Large intestine (tissue), 3 donors: ENCODE data around the gene AAK1. TPM values are rescaled to one million over a fixed set of nuclear protein-coding genes. Genes with fewer than 3 reads are reported as not detected.

Experiments used
- DNase-seq, 2 donors: peaks; one replicate each; pipeline versions ENCODE4 v3.0.0 to v3.0.0-alpha.2; 2013
- H3K27ac ChIP-seq: one replicate; pipeline ENCODE4 v1.5.1; 2013; ENCODE audit warnings: low read length
- H3K27me3 ChIP-seq: 2 replicates; pipeline ENCODE4 v1.6.1; 2013; ENCODE audit warnings: low read length; ENCODE audit not compliant: control insufficient read depth, insufficient read depth
- H3K36me3 ChIP-seq: 2 replicates; pipeline ENCODE4 v1.6.1; 2013; ENCODE audit warnings: low read length; ENCODE audit not compliant: control insufficient read depth, insufficient read depth
- H3K4me1 ChIP-seq: one replicate; pipeline ENCODE4 v1.6.1; 2013; ENCODE audit warnings: low read length; ENCODE audit not compliant: control insufficient read depth, insufficient read depth
- H3K4me3 ChIP-seq: one replicate; pipeline ENCODE4 v1.5.1; 2013; ENCODE audit warnings: low read length
- H3K9me3 ChIP-seq: one replicate; pipeline ENCODE4 v1.6.1; 2013; ENCODE audit warnings: mild to moderate bottlenecking, low read depth, low read length, moderate library complexity; ENCODE audit not compliant: control insufficient read depth
- WGBS: methylation state at CpG from one replicate; pipeline ENCODE4 v1.1.5; 2013; ENCODE audit warnings: low lambda C conversion rate; ENCODE audit not compliant: insufficient coverage; 5-methylcytosine and 5-hydroxymethylcytosine counted together
- polyA plus RNA-seq: library from polyadenylated mRNA; unstranded; fragments of 120-200 nt; gene quantifications from one replicate; pipeline ENCODE4 v1.2.1, GENCODE V29; 2013

Gene AAK1
- polyA plus RNA-seq, 1 donor, result 18.6 TPM

- WGBS, result no CpG with 5 or more reads among the region's 6 CpGs
- Histone ChIP-seq H3K4me3 (no peak overlapping the region), H3K27me3 (no peaks in the 10 kb centered on the region), H3K27ac (peak overlapping the region; percentile 8), H3K36me3 (peaks cover 25% of the 10 kb centered on the region), H3K4me1 (no peaks in the 10 kb centered on the region), H3K9me3 (no peaks in the 10 kb centered on the region)
- no peak for DNase-seq
Observed at GRCh38 chr2:69505710-69506109, 137.8 kb downstream of the AAK1 start.

DNA sequence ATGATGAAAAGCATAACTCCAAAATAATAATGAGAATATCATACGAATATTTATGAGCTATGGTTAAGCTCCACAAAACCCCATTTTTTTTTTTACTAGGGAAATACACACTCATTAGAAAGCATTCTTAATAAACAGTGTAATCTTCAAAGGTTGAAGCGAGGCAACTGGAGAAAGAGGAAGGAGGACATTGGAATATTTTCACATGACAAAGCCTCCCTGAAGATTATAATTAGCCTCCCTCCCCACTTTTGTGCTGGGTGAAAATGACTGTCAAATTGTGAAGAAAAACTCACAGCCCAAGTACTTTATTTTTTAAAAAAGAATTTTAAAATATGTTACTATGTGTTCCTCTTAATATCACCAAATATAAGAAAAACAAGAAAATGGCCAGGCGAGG, 142.2 kb downstream of the AAK1 start:
- Histone ChIP-seq H3K4me1 (no peaks in the 10 kb centered on the region), H3K9me3 (no peaks in the 10 kb centered on the region), H3K36me3 (peaks cover 13% of the 10 kb centered on the region), H3K4me3 (no peak overlapping the region), H3K27me3 (no peaks in the 10 kb centered on the region), H3K27ac (no peak overlapping the region)
- DNase-seq, result no peak
- 87% methylated on average over 3 of the region's 3 CpGs for WGBS

DNA sequence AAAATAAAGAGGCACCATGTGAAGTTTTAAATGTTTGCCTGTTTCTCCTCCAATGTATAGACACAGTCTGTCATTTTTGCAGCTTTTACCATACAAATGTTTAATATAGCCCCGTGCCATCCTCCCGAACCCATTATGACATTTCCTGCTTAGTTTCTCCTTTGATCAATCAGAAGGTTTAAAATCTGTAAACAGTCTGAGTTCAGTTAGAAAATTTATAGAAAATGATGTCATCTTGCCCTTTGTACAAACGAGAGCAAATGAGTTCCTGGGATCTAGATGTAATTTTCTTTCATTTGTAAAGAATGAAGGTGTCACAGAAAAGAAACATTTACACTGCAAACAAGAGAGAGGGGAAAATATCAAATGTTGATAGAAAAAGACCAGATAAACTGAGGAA, 143.6 kb downstream of the AAK1 start:
- H3K27me3 ChIP-seq, result no peaks in the 10 kb centered on the region
- 17% methylated on average over 1 of the region's 3 CpGs for WGBS
- peaks cover 8% of the 10 kb centered on the region for H3K36me3 ChIP-seq
- peak; percentile 23 to 73 for DNase-seq
- H3K9me3 ChIP-seq, result no peaks in the 10 kb centered on the region
- no peaks in the 10 kb centered on the region for H3K4me1 ChIP-seq
- H3K27ac ChIP-seq, result peak overlapping the region; percentile 11
- H3K4me3 ChIP-seq, result no peak overlapping the region

DNA sequence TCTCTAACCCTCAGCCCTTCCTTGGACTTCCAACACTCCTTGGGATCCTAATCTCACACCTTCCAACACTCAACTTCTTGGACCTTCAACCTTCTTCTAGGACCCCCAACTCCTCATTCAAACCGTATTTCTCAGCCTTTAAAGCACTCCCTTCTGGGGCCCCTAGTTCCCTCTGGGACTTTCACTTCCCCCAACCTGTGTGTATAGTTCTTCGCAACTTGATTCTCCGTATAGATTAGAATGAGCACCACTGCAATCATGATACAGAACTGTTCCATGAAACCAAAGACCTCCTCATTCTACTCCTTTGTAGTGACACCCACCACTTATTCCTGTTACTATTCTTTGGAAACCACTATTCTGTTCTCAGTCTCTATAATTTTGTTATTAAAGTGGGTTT, 144.3 kb downstream of the AAK1 start:
- H3K36me3 ChIP-seq, result peaks cover 8% of the 10 kb centered on the region

DNA sequence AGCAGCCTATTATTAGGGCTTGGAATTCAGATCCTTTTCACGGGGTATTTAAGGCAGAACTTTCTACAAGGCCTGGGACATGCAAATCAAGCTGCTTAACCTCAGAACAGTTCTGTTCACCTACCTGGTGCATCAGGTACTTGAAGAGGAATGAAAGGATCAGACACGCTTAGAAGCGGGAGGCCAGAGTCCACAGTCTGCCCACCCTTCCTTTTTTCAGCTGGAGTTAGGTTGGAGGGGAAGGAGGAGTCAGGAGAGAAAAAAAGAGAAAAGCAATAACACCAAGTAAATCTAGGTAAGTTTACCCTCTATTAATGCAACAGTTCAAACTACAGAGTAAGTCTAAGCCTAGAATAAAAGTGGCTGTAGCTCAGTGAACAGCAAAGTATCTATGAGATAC, 147.7 kb downstream of the AAK1 start:
- H3K4me3 ChIP-seq, result no peak overlapping the region
- peaks cover 8% of the 10 kb centered on the region for H3K36me3 ChIP-seq
- no peaks in the 10 kb centered on the region for H3K27me3 ChIP-seq
- no CpG with 5 or more reads among the region's 3 CpGs for WGBS
- peak overlapping the region; percentile 34 for H3K27ac ChIP-seq
- peak; percentile 42 to 76 for DNase-seq
- peaks cover 19% of the 10 kb centered on the region for H3K4me1 ChIP-seq
- H3K9me3 ChIP-seq, result no peaks in the 10 kb centered on the region

More for the DNA sequence above, 144.3 kb downstream of the AAK1 start:
- no peak overlapping the region for H3K4me3 ChIP-seq
- no peak for DNase-seq
- no peak overlapping the region for H3K27ac ChIP-seq
- H3K9me3 ChIP-seq, result no peaks in the 10 kb centered on the region
- peaks cover under 1% of the 10 kb centered on the region for H3K4me1 ChIP-seq
- H3K27me3 ChIP-seq, result no peaks in the 10 kb centered on the region
- WGBS, result 68% methylated on average over 2 of the region's 3 CpGs

GRCh38 chr2:69495008-69495407, 148.5 kb downstream of the AAK1 start:
- DNase-seq, result no peak
- Histone ChIP-seq H3K4me3 (no peak overlapping the region), H3K27ac (no peak overlapping the region), H3K27me3 (no peaks in the 10 kb centered on the region), H3K9me3 (no peaks in the 10 kb centered on the region), H3K4me1 (peaks cover 19% of the 10 kb centered on the region), H3K36me3 (peaks cover 8% of the 10 kb centered on the region)
- WGBS, result no CpG with 5 or more reads among the region's 3 CpGs

GRCh38 chr2:69494126-69494525, 149.4 kb downstream of the AAK1 start:
- peaks cover 19% of the 10 kb centered on the region for H3K4me1 ChIP-seq
- H3K4me3 ChIP-seq, result no peak overlapping the region
- H3K27ac ChIP-seq, result no peak overlapping the region
- no peaks in the 10 kb centered on the region for H3K27me3 ChIP-seq
- peaks cover 8% of the 10 kb centered on the region for H3K36me3 ChIP-seq
- WGBS, result 80% methylated on average over 1 of the region's 3 CpGs
- no peaks in the 10 kb centered on the region for H3K9me3 ChIP-seq
- DNase-seq, result no peak

GRCh38 chr2:69493268-69493667, 150.3 kb downstream of the AAK1 start:
- H3K27me3 ChIP-seq, result no peaks in the 10 kb centered on the region
- H3K4me3 ChIP-seq, result no peak overlapping the region
- no peak for DNase-seq
- peaks cover 8% of the 10 kb centered on the region for H3K36me3 ChIP-seq
- H3K27ac ChIP-seq, result peak overlapping the region; percentile 31
- peaks cover 19% of the 10 kb centered on the region for H3K4me1 ChIP-seq
- WGBS, result no CpG with 5 or more reads among the region's 6 CpGs
- H3K9me3 ChIP-seq, result no peaks in the 10 kb centered on the region

DNA sequence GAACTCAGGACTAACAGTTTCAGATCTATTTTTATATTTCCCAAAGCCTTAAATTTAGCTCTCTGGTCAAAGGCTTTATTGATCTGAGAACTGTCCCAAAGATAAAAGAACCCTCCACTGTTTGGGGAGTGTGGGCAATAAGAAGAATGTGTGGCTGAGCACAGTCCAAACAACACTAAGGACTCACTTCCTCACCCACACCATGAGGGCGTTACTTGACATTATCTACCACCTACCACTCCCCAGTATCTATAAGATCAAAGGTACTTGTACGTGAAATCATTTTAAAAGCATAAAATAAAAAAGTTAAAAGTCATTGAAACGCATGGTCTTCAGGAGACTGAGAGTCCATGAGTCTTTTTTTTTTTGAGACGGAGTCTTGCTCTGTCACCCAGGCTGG, 151.7 kb downstream of the AAK1 start:
- H3K4me3 ChIP-seq, result no peak overlapping the region
- peaks cover 5% of the 10 kb centered on the region for H3K36me3 ChIP-seq
- H3K27me3 ChIP-seq, result no peaks in the 10 kb centered on the region
- H3K9me3 ChIP-seq, result no peaks in the 10 kb centered on the region
- peaks cover 19% of the 10 kb centered on the region for H3K4me1 ChIP-seq
- DNase-seq, result no peak
- no peak overlapping the region for H3K27ac ChIP-seq
- WGBS, result no CpG with 5 or more reads among the region's 4 CpGs

DNA sequence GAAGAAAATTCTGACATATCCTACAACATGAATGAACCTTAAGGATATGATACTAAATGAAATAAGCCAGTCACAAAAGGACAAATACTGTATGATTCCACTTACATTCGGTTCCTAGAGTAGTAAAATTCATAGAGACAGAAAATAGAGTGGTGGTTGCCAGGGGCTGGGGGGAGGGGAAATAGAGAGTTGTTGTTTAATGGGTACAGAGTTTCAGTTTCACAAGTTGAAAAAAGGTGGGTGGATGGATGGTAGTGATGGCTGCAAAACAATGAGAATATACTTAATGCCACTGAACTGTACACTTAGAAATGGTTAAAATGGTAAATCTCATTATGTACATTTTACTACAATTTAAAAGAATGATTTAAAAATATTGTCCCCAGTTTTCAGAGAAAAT, 153.1 kb downstream of the AAK1 start:
- DNase-seq, result no peak
- no CpG with 5 or more reads among the region's 1 CpG for WGBS
- Histone ChIP-seq H3K36me3 (peaks cover 5% of the 10 kb centered on the region), H3K27me3 (no peaks in the 10 kb centered on the region), H3K9me3 (no peaks in the 10 kb centered on the region), H3K4me1 (peaks cover 19% of the 10 kb centered on the region), H3K27ac (no peak overlapping the region), H3K4me3 (no peak overlapping the region)

GRCh38 chr2:69489793-69490192, 153.7 kb downstream of the AAK1 start:
- WGBS, result 93% methylated on average over 3 of the region's 6 CpGs
- Histone ChIP-seq H3K9me3 (no peaks in the 10 kb centered on the region), H3K4me3 (no peak overlapping the region), H3K27ac (no peak overlapping the region), H3K36me3 (peaks cover 5% of the 10 kb centered on the region), H3K4me1 (peaks cover 19% of the 10 kb centered on the region), H3K27me3 (no peaks in the 10 kb centered on the region)
- no peak for DNase-seq
